Measurements from ENCODE around the gene ZNF524.
"Not testable (repeated sequence)": the region's sequence is repeated elsewhere in the genome, so short reads cannot be mapped to it uniquely, and the experiment has no call there.

ZNF524 gene

GRCh38 chr19:55581145-55581822 is 18.8 kb upstream of the ZNF524 start:
- DNase-seq (ENCODE audit: low read depth in 2 of 2) = no peak

GRCh38 chr19:55581823-55582223 is 18.3 kb upstream of the ZNF524 start:
- DNase-seq (ENCODE audit: low read depth in 2 of 2) = no peak

GRCh38 chr19:55582284-55582683 is 17.8 kb upstream of the ZNF524 start:
- not testable (repeated sequence) for DNase-seq (ENCODE audit: low read depth in 2 of 2)

- not testable (repeated sequence) for DNase-seq (ENCODE audit: low read depth in 2 of 2)
These were observed 16.2 kb upstream of the ZNF524 start for GRCh38 chr19:55583897-55584296.

GRCh38 chr19:55584871-55585270 is 15.2 kb upstream of the ZNF524 start:
- no peak for DNase-seq (ENCODE audit: low read depth in 2 of 2)

- no peak for DNase-seq (ENCODE audit: low read depth in 2 of 2)
These were observed 14.3 kb upstream of the ZNF524 start for GRCh38 chr19:55585658-55586339.

DNA sequence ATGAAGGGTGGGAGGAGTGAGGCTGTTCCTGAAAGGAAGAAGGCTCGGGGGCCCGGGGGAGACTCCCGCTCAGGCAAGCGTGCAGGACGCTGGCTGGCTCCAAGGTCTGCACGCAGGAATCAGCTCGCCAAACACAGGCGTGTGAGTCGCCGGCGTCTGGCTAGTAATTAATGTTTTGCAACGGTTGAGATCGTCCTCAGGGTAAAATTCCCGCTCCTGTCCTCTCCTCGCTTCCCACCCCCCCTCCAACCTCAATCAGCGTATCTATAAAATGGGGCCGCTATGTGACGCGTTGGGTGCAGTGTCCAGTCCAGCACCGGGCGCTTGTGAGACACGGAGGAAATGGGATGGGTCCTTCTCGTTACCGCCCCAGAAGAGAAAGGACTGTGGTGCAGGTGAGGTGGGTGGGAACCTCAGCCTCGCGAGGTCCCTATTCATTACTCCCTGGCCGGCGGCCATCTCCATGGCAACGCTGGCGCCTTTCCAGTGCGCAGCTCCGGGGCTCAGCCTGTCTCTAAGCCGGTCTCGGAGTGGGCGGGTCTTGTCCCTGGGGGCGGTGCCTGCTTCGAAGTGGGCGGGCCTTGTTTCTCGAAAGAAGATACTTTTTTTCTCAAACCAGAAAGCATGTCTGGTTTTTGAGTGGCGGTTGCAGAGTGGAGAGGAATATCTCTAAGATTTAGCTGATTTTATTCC is 13.0 kb upstream of the ZNF524 start:
- DNase-seq (ENCODE audit: low read depth in 2 of 2) = peak; percentile 80 to 86

DNA sequence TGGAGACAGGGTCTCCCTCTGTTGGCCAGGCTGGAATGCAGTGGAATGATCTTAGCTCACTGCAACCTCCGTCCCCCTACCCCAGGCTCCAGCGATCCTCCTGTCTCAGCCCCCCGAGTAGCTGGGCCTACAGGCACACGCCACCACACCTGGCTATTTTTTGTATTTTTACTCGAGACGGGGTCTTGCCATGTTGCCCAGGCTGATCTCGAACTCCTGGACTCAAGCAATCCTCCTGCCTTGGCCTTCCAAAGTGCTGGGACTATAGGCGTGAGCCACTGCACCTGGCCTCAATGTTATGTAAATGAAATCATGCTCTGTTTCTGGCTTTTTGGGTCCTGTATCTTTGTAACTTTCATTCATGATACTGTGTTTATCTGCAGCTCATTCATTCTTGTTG is 11.3 kb upstream of the ZNF524 start:
- no peak for DNase-seq (ENCODE audit: low read depth in 2 of 2)

DNA sequence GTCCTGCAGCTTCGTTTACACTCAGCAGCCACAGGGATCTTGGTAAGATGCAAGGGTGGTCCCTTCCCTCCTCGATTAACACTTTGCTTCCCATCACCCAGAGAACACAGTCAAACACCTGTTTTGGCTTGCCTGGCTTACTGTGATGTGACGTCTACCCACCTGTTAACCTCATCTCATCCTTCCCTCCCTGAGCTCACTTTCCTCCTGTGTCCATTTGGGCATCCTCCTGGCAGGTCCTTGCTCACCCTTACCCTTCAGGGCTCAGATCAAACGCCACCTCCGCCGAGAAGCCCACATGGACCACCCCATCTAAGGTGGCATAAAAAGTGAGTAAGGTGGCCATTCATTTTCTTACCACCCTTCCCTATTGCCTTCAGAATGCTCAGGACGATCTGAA is 10.0 kb upstream of the ZNF524 start:
- DNase-seq (ENCODE audit: low read depth in 2 of 2) = no peak

DNA sequence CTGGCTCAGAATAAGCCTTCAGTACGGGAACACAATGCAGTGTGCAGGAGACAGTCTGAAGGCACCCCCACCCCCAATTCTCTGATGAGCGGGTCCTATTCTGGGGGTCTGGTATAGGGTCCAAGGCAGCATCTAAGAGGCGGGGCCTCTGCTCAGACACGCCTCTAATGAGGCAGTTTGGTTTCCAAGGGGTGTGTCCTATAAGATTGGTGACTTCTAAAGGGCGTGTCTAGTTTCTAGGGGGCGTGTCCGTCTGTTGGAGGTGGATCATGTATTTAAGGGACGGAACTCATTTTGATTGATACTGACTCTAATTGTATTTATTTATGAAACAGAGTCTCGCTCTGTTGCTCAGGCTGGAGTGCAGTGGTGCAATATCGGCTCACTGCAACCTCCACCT is 9.5 kb upstream of the ZNF524 start:
- DNase-seq (ENCODE audit: low read depth in 2 of 2) = no peak

- DNase-seq (ENCODE audit: low read depth in 2 of 2) = no peak
These were observed 8.5 kb upstream of the ZNF524 start for GRCh38 chr19:55591555-55591954.

- no peak for DNase-seq (ENCODE audit: low read depth in 2 of 2)
These were observed 7.5 kb upstream of the ZNF524 start for GRCh38 chr19:55592391-55593090.

GRCh38 chr19:55593096-55593772 is 6.9 kb upstream of the ZNF524 start:
- DNase-seq (ENCODE audit: low read depth in 2 of 2) = no peak

DNA sequence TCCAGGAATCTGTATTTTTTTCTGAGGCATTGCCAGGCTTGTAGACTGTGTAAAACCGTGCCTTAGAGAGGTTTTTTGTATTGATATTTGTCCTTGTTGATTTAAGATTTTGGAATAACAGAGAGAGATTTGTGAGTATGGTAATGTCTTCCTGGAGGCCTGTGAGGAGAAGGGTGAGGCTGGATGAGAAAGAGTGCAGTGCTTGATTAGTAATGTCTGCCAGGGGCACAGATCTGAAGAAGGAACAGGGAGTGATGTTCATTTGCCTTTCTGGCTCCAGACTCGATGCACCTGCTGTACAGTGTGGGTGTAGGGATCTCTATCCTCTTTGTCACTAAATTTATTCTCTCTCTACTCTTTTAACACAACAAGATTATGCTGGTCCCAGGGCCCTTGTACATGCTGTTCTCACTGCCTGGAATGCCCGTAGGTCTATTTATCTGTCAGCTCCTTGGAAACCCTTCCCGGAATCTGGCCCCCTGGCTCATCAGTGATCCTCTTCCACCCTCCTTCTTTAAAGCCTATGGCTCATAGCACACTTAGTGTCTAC is 5.0 kb upstream of the ZNF524 start:
- no peak for DNase-seq (ENCODE audit: low read depth in 2 of 2)

DNA sequence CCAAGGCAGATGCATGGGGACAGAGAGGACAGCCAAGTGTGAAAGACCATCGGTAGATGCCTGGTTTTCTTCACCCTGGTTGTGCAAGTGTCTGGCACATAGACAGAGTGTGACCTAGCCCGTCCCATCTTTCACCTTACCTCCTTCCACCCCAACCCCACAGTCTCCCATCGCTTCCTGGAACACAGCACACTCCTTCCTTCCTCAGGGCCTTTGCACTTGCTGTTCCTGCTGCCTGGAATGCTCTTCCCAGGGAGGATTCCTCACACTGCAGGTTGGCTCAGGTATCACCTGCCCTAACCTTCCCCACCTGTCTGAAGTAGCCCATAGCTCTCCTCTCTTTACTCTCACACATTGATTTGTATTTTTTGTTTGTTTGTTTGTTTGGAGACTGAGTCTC is 3.8 kb upstream of the ZNF524 start:
- DNase-seq (ENCODE audit: low read depth in 2 of 2) = no peak

- DNase-seq (ENCODE audit: low read depth in 2 of 2) = no peak
These were observed 2.6 kb upstream of the ZNF524 start for GRCh38 chr19:55597501-55597921.

- no peak for DNase-seq (ENCODE audit: low read depth in 2 of 2)
These were observed 2.1 kb upstream of the ZNF524 start for GRCh38 chr19:55598034-55598433.

DNA sequence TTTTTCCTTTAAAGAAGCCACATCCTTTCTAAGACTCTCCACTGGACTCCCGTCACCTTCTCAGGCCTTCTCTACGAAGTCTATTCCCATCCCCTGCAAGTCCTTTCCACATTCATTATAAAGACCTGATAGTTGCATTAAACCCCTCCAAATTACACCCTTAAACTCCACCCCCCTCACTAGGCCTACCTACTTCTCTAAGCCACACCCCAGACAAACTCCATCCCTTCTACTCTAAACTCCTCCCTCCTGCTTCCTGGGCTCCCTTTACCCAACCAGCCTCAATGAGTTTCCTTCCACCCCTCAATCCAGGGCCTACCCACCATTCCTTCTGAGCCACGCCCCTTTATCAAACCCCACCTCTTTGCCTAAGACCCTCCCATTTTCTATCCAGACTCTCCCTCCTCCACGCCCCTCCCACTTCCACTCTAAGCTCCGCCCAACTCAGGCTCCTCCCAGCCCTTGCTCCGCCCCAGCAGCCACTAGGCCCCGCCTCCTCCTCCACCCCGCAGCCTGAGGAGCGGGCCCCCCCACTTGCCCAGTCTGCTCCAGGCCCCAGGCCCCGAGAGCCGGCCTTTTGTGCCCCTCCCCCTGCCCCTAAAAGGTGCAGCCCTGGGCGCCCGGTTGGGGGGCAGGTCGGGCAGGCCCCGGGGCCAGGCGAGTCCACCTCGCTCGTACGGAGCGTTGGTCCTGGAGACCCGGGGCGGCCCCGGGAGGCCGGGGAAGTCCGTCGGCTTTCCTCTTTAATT is 1.2 kb upstream of the ZNF524 start:
- peak; percentile 80 to 87 for DNase-seq (ENCODE audit: low read depth in 2 of 2)

DNA sequence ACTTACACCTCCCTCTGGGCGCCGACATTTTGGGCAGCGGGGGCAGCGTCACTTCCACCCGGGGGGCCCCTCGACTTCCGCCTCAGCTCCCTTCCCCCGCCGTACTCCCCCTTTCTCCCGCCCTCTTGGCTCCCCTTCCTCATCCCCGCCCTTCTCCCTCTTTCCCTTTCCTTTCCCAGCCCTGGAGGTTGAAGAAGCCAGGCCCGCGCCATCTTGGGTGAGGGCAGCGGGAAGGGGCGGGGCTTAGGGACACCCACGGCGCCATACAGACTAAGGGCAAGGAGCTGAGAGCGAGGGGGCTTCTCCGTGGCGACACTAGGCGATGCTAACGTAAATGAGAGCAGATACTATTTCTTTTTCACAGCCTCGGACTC is 633 bp upstream of the ZNF524 start, which contains the start of gene FIZ1:
Gene FIZ1, minus strand, starts transcription at position 50 of the 374 bp plus-strand sequence. CDS start 1,652 bp downstream, outside the sequence.
- DNase-seq (ENCODE audit: low read depth in 2 of 2) = peak; percentile 92 to 93

DNA sequence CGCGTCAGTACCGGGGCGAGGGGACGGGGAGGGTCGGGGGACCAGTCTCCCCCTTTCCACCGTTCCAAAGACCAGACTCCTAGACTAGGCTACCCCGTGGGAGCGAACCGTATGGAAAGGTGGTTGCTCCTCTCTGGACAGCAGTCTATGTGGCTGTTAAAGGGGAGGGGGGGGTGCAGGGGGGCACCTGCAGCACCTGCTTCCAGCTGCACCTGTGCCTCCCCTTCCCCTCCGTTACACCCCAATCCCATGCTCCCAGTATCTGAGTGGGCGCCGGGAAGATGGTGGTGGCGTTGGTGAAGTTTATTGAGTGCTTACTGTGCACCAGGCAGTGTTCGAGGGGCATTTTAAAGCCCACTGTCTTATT is 557 bp downstream of the ZNF524 start:
- no peak for DNase-seq (ENCODE audit: low read depth in 2 of 2)

GRCh38 chr19:55601084-55601483 is 996 bp downstream of the ZNF524 start:
- no peak for DNase-seq (ENCODE audit: low read depth in 2 of 2)

Data from activated CD8-positive, alpha-beta memory T cell treated with anti-CD3 and anti-CD28 coated beads for 4 hours (primary cell).